Activated naive CD8-positive, alpha-beta T cell treated with anti-CD3 and anti-CD28 coated beads, Interleukin-2, amount 50 U/mL, for 24 hours (primary cell): Measurements from ENCODE around the gene DACH2.

ENCODE experiments used
- ATAC-seq: fragments of 150-1000 bp; cut with Tn5 transposase; one replicate; pipeline ENCODE4 v1.10.0; 2021
- DNase-seq: peaks from one replicate; pipeline ENCODE4 v3.0.0; 2021
- H3K27ac Mint-ChIP-seq: one replicate; pipeline ENCODE4 v1.8.0; 2021; ENCODE audit warnings: mild to moderate bottlenecking, mixed read lengths
- H3K27me3 Mint-ChIP-seq: one replicate; pipeline ENCODE4 v1.8.0; 2021; ENCODE audit warnings: mixed read lengths
- H3K36me3 Mint-ChIP-seq: one replicate; pipeline ENCODE4 v1.8.0; 2021; ENCODE audit warnings: low read depth, mixed read lengths
- H3K4me1 Mint-ChIP-seq: one replicate; pipeline ENCODE4 v1.8.0; 2021; ENCODE audit warnings: mixed read lengths
- H3K4me3 Mint-ChIP-seq: one replicate; pipeline ENCODE4 v1.8.0; 2021; ENCODE audit warnings: mild to moderate bottlenecking, moderate library complexity, mixed read lengths
- H3K9me3 Mint-ChIP-seq: one replicate; pipeline ENCODE4 v1.8.0; 2021; ENCODE audit warnings: mixed read lengths

The DACH2 gene

DNA sequence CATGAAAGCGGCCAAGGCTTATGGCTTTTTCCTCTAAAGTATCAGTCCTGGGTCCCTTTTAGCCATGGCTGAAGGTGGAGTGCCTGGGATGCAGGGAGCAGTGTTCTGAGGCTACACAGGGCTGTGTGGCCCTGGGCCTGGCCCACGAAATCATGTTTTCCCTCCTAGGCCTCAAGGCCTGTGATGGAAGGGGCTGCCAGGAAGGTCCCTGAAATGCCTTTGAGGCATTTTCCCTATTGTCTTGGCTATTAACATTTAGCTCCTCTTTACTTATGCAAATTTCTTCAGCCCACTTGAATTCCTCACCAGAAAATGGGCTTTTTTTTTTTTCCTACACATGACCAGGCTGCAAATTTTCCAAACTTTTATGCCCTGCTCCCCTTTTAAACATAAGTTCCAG is 657.0 kb downstream of the DACH2 start:
- no peak overlapping the region for H3K27ac Mint-ChIP-seq
- ATAC-seq (no peak), DNase-seq (no peak)
- no peaks in the 10 kb centered on the region for H3K27me3 Mint-ChIP-seq
- no peak overlapping the region for H3K4me3 Mint-ChIP-seq
- no peaks in the 10 kb centered on the region for H3K36me3 Mint-ChIP-seq
- peaks cover 6% of the 10 kb centered on the region for H3K9me3 Mint-ChIP-seq
- H3K4me1 Mint-ChIP-seq, result no peaks in the 10 kb centered on the region

GRCh38 chrX:86806786-86807185 is 658.5 kb downstream of the DACH2 start:
- ATAC-seq, result no peak
- Mint-ChIP-seq H3K4me3 (no peak overlapping the region), H3K27ac (no peak overlapping the region)

DNA sequence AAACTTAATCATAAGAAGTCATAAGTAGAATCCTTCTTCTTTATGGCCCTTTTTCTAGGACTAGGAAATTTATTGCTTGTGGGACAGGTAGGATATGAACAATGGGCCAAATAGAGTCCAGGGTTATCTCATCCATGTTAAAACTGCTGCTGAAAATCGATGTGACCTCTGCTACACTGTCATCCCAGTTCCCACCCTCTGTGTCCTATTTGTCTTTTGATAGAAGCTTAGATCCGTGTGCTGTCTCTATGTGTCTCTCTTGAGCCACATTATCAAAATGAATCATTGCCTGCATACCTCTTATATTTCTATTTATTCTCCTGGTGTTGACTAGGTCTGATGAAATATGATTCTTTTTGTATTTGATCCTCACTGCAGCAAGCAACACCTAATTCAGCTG is 661.4 kb downstream of the DACH2 start:
- Mint-ChIP-seq H3K4me3 (no peak overlapping the region), H3K27me3 (no peaks in the 10 kb centered on the region), H3K36me3 (no peaks in the 10 kb centered on the region), H3K4me1 (no peaks in the 10 kb centered on the region), H3K27ac (no peak overlapping the region), H3K9me3 (peaks cover 6% of the 10 kb centered on the region)
- no peak for ATAC-seq
- no peak for DNase-seq

More at GRCh38 chrX:86806786-86807185, 658.5 kb downstream of the DACH2 start:
- DNase-seq, result no peak
- no peaks in the 10 kb centered on the region for H3K27me3 Mint-ChIP-seq
- H3K4me1 Mint-ChIP-seq, result no peaks in the 10 kb centered on the region
- H3K36me3 Mint-ChIP-seq, result no peaks in the 10 kb centered on the region
- peaks cover 6% of the 10 kb centered on the region for H3K9me3 Mint-ChIP-seq

- no peak for DNase-seq
- Mint-ChIP-seq H3K4me1 (no peaks in the 10 kb centered on the region), H3K27me3 (no peaks in the 10 kb centered on the region), H3K9me3 (no peaks in the 10 kb centered on the region), H3K4me3 (no peak overlapping the region), H3K27ac (no peak overlapping the region), H3K36me3 (no peaks in the 10 kb centered on the region)
- no peak for ATAC-seq
Observed at GRCh38 chrX:86829786-86830185, 681.5 kb downstream of the DACH2 start.

- no peak overlapping the region for H3K4me3 Mint-ChIP-seq
- H3K9me3 Mint-ChIP-seq, result no peaks in the 10 kb centered on the region
- no peaks in the 10 kb centered on the region for H3K27me3 Mint-ChIP-seq
- no peak for ATAC-seq
- no peaks in the 10 kb centered on the region for H3K36me3 Mint-ChIP-seq
- no peak for DNase-seq
- no peak overlapping the region for H3K27ac Mint-ChIP-seq
- H3K4me1 Mint-ChIP-seq, result no peaks in the 10 kb centered on the region
Observed at GRCh38 chrX:86830685-86831084, 682.4 kb downstream of the DACH2 start.

- H3K27me3 Mint-ChIP-seq, result no peaks in the 10 kb centered on the region
- no peaks in the 10 kb centered on the region for H3K4me1 Mint-ChIP-seq
- H3K27ac Mint-ChIP-seq, result no peak overlapping the region
- H3K4me3 Mint-ChIP-seq, result no peak overlapping the region
- no peak for ATAC-seq
- no peaks in the 10 kb centered on the region for H3K9me3 Mint-ChIP-seq
- H3K36me3 Mint-ChIP-seq, result no peaks in the 10 kb centered on the region
- no peak for DNase-seq
Observed at GRCh38 chrX:86845101-86845500, 696.9 kb downstream of the DACH2 start.
